HCT116 (cell line): Measurements from ENCODE around the gene RBFOX2. TPM values are rescaled to one million over a fixed set of nuclear protein-coding genes. Genes with fewer than 3 reads are reported as not detected.

ENCODE experiments used
- ATAC-seq: fragments of 200-7000 bp; cut with Tn5 transposase; 2 replicates; pipeline ENCODE4 v1.9.1; 2020; ENCODE audit warnings: mild to moderate bottlenecking, moderate library complexity
- BruUV-seq: library from RNA; stranded (reverse); fragments of 400-500 nt; replicated peaks from 2 replicates; lab custom pipeline; 2021; lab: Mats Ljungman, UMichigan
- CTCF ChIA-PET: fragments of 300-600 bp; sonication (Branson Sonifier 250); formaldehyde crosslinking; loops from one replicate; lab custom pipeline; 2021; ENCODE audit warnings: antibody characterized with exemption; lab: Charles Lee
- POLR2A ChIA-PET: fragments of 300-600, 350-600 bp; sonication (Branson Sonifier 250); formaldehyde crosslinking; loops from one replicate; lab custom pipeline; 2021; ENCODE audit warnings: antibody characterized with exemption; lab: Charles Lee
- RAD21 ChIA-PET, 2 experiments: fragments of 300-600 bp; sonication (Branson Sonifier 250); formaldehyde crosslinking; loops; one replicate each; lab custom pipeline; 2023; ENCODE audit warnings: low total read pairs in 2 of 2; ENCODE audit not compliant: uncharacterized antibody in 2 of 2, unreplicated experiment in 2 of 2, low non-redundant PET in 1 of 2; lab: Charles Lee
- DNase-seq: peaks from one replicate; pipeline ENCODE4 v3.0.0-alpha.2; 2010; ENCODE audit warnings: low read depth, low spot score
- H2AFZ ChIP-seq: fragments of 200-600 bp; shearing (Covaris generic), sonication (generic); 2 replicates; pipeline ENCODE4 v1.6.1; 2017; ENCODE audit warnings: low read depth, mixed run types, mixed read lengths, antibody characterized with exemption, low read length; ENCODE audit not compliant: poor library complexity, severe bottlenecking
- H3K27ac ChIP-seq: 2 replicates; pipeline ENCODE4 v1.5.1; 2012; ENCODE audit warnings: low read depth, low read length
- H3K27me3 ChIP-seq: fragments of 200-600 bp; sonication (generic); 2 replicates; pipeline ENCODE4 v1.6.1; 2016; ENCODE audit warnings: mixed run types, low read length, mixed read lengths; ENCODE audit not compliant: insufficient read depth
- H3K36me3 ChIP-seq, 2 experiments: fragments of 200-500 bp in 1 of 2; fragments of 200-600 bp in 1 of 2; sonication (Bioruptor generic) in 1 of 2; sonication (generic) in 1 of 2; 2 replicates each; pipeline versions ENCODE4 v1.5.1 to v1.6.1; 2014 to 2016; ENCODE audit warnings: low read length in 2 of 2, inconsistent platforms in 1 of 2, mixed read lengths in 1 of 2, mixed run types in 1 of 2; ENCODE audit not compliant: insufficient read depth in 2 of 2, control insufficient read depth in 1 of 2
- H3K4me1 ChIP-seq, 2 experiments: fragments of 200-600 bp in 1 of 2; sonication (generic) in 1 of 2; 2 replicates each; pipeline versions ENCODE4 v1.5.1 to v1.6.1; 2012 to 2017; ENCODE audit warnings: low read length in 2 of 2, inconsistent platforms in 1 of 2, mild to moderate bottlenecking in 1 of 2, mixed read lengths in 1 of 2, mixed run types in 1 of 2, moderate library complexity in 1 of 2; ENCODE audit not compliant: insufficient read depth in 2 of 2, control insufficient read depth in 1 of 2
- H3K4me2 ChIP-seq: fragments of 200-600 bp; sonication (generic); 2 replicates; pipeline ENCODE4 v1.6.1; 2017; ENCODE audit warnings: mixed run types, low read length, mixed read lengths
- H3K4me3 ChIP-seq, 2 experiments: fragments of 200-600 bp in 1 of 2; sonication (generic) in 1 of 2; replicated peaks in 1 of 2; 2 replicates each; pipeline ENCODE4 v1.5.1; 2011 to 2016; ENCODE audit warnings: low read length in 2 of 2, control low read depth in 1 of 2, low read depth in 1 of 2, mild to moderate bottlenecking in 1 of 2, mixed read lengths in 1 of 2, mixed run types in 1 of 2
- H3K79me2 ChIP-seq: fragments of 200-600 bp; sonication (generic); 2 replicates; pipeline ENCODE4 v1.6.1; 2017; ENCODE audit warnings: mild to moderate bottlenecking, mixed run types, low read length, moderate library complexity, mixed read lengths; ENCODE audit not compliant: insufficient read depth
- H3K9ac ChIP-seq: fragments of 200-600 bp; sonication (generic); 2 replicates; pipeline ENCODE4 v1.6.1; 2016; ENCODE audit warnings: low read length, mixed read lengths
- H3K9me2 ChIP-seq: fragments of 200-600 bp; sonication (generic), shearing (Covaris generic); 2 replicates; pipeline ENCODE4 v1.6.1; 2017; ENCODE audit warnings: mixed run types, mild to moderate bottlenecking, moderate library complexity; ENCODE audit not compliant: insufficient read depth
- H3K9me3 ChIP-seq, 2 experiments: fragments of 200-500 bp in 1 of 2; fragments of 200-600 bp in 1 of 2; sonication (Bioruptor generic) in 1 of 2; sonication (generic) in 1 of 2; 2 replicates each; pipeline ENCODE4 v1.6.1; 2014 to 2017; ENCODE audit warnings: low read length in 2 of 2, mixed read lengths in 2 of 2, inconsistent platforms in 1 of 2, low read depth in 1 of 2, mild to moderate bottlenecking in 1 of 2, mixed run types in 1 of 2, moderate library complexity in 1 of 2; ENCODE audit not compliant: control insufficient read depth in 1 of 2, insufficient read depth in 1 of 2
- H4K20me1 ChIP-seq: fragments of 200-600 bp; sonication (generic), shearing (Covaris generic); 2 replicates; pipeline ENCODE4 v1.6.1; 2017; ENCODE audit warnings: mixed run types, mild to moderate bottlenecking, moderate library complexity; ENCODE audit not compliant: insufficient read depth
- CBX3 ChIP-seq: IDR thresholded peaks from 2 replicates; pipeline ENCODE4 v1.6.1; 2012; ENCODE audit warnings: low read depth
- CEBPB ChIP-seq: IDR thresholded peaks from 2 replicates; pipeline ENCODE4 v1.6.1; 2012; ENCODE audit warnings: low read depth
- EGR1 ChIP-seq: IDR thresholded peaks from 2 replicates; pipeline ENCODE4 v1.6.1; 2012; ENCODE audit warnings: low read depth
- ELF1 ChIP-seq: IDR thresholded peaks from 2 replicates; pipeline ENCODE4 v1.6.1; 2012; ENCODE audit warnings: low read depth, borderline replicate concordance
- EZH2phosphoT487 ChIP-seq: fragments of 200-600 bp; IDR thresholded peaks from 2 replicates; pipeline ENCODE4 v1.6.1; 2018; ENCODE audit warnings: antibody characterized with exemption, borderline replicate concordance
- FOSL1 ChIP-seq: IDR thresholded peaks from 2 replicates; pipeline ENCODE4 v1.6.1; 2012; ENCODE audit warnings: low read depth
- JUND ChIP-seq: IDR thresholded peaks from 2 replicates; pipeline ENCODE4 v1.6.1; 2012
- POLR2AphosphoS5 ChIP-seq: IDR thresholded peaks from 2 replicates; pipeline ENCODE4 v1.6.1; 2011; ENCODE audit warnings: mild to moderate bottlenecking, low read depth, low read length, moderate library complexity
- SIN3A ChIP-seq: IDR thresholded peaks from 2 replicates; pipeline ENCODE4 v1.6.1; 2012; ENCODE audit warnings: low read depth
- SRF ChIP-seq: IDR thresholded peaks from 2 replicates; pipeline ENCODE4 v1.6.1; 2012; ENCODE audit warnings: low read depth
- ZFX ChIP-seq: fragments of 450-650 bp; IDR thresholded peaks from 2 replicates; pipeline ENCODE4 v1.6.1; 2017
- intact Hi-C: fragments of 100-400 bp; cut with micrococcal nuclease; formaldehyde crosslinking; loops from 2 replicates; pipeline ENCODE4 v1.10.0; 2022
- total RNA-seq: library from RNA; stranded (reverse); gene quantifications from one replicate; pipeline ENCODE4 v1.2.1, GENCODE V29; 2021; ENCODE audit not compliant: unreplicated experiment
- TF ChIP-seq, protein P1 (sequence below): IDR thresholded peaks from 2 replicates; pipeline ENCODE4 v1.6.1; 2012
- TF ChIP-seq, protein P2 (sequence below), 3 experiments: fragments of 200-600 bp in 1 of 3; sonication (generic) in 1 of 3; IDR thresholded peaks in 2 of 3; conservative IDR thresholded peaks in 1 of 3; 2 replicates each; pipeline ENCODE4 v1.5.1; 2012 to 2017; ENCODE audit warnings: low read depth in 2 of 3, low read length in 2 of 3, antibody characterized with exemption in 1 of 3, borderline replicate concordance in 1 of 3, control low read depth in 1 of 3, mild to moderate bottlenecking in 1 of 3, mixed read lengths in 1 of 3, mixed run types in 1 of 3, moderate library complexity in 1 of 3; ENCODE audit not compliant: insufficient read depth in 1 of 3

The RBFOX2 gene
- total RNA-seq, 1 experiment from 2014 or later, result 83.9 TPM

GRCh38 chr22:35952576-35952975 is 76.0 kb downstream of the RBFOX2 start:
- Histone ChIP-seq H3K4me3 (no peak overlapping the region), H3K4me2 (no peak overlapping the region)
- no peak for TF ChIP-seq CBX3
- TF ChIP-seq, protein P1, sequence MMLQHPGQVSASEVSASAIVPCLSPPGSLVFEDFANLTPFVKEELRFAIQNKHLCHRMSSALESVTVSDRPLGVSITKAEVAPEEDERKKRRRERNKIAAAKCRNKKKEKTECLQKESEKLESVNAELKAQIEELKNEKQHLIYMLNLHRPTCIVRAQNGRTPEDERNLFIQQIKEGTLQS, result no peak
- no peak for TF ChIP-seq SRF
- no peak for TF ChIP-seq ZFX
- TF ChIP-seq ELF1, result no peak
- TF ChIP-seq EGR1, result no peak
- TF ChIP-seq EZH2phosphoT487, result no peak
- no peak for TF ChIP-seq JUND
- TF ChIP-seq, all 23 proteins: peak for 0
- Histone ChIP-seq H3K9ac (no peak overlapping the region), H3K27ac (no peak overlapping the region), H3K9me3 (no peaks in the 10 kb centered on the region), H4K20me1 (peaks cover 11% of the 10 kb centered on the region; the same call in 1 of the 2 replicates), H3K4me1 (no peaks in the 10 kb centered on the region), H3K36me3 (no peaks in the 10 kb centered on the region), H3K27me3 (no peaks in the 10 kb centered on the region), H3K79me2 (peaks cover 34% of the 10 kb centered on the region), H3K9me2 (no peaks in the 10 kb centered on the region), H2AFZ (no peak overlapping the region)
- ChIA-PET POLR2A (no interaction called here), RAD21 (no interaction called here), CTCF (no interaction called here)
- ATAC-seq (no peak), DNase-seq (no peak)
- intact Hi-C loops, result no loop called here
- BruUV-seq, result no TSS peak

DNA sequence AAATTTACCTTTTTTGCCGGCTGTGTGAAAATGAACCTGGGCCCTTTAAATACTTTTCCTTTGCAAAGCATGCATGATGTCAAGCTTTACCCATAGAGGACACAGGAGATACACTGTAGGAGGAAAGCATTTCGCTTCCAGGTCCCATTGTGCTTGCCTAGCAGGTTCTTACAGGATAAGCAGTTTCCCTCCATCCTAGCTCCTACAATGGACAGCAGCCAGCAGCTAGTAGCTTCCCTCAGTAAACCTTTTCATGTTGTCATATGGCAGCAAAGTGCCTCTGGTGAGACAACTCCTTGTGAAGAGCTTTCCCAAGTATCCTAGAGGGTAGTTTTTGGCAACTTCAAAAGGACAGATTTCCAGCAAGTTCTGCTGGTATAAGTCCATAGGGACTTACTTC is 78.4 kb downstream of the RBFOX2 start:
- peaks cover 8% of the 10 kb centered on the region; the same call in 1 of the 2 replicates for H4K20me1 ChIP-seq
- H3K9ac ChIP-seq, result no peak overlapping the region
- BruUV-seq, result no TSS peak
- CTCF ChIA-PET, result interaction anchor here (1.9 kb wide), 1 partner anchor 115 kb away, joined by 7 read pairs; no protein-coding TSS in a partner anchor
- H2AFZ ChIP-seq, result no peak overlapping the region
- DNase-seq (no peak), ATAC-seq (no peak)
- H3K27ac ChIP-seq, result no peak overlapping the region
- intact Hi-C loops, result no loop called here
- H3K79me2 ChIP-seq, result peaks cover 33% of the 10 kb centered on the region
- H3K4me1 ChIP-seq, result no peaks in the 10 kb centered on the region
- H3K9me3 ChIP-seq, result no peaks in the 10 kb centered on the region
- no peak overlapping the region for H3K4me2 ChIP-seq
- POLR2A ChIA-PET, result no interaction called here
- H3K36me3 ChIP-seq, result no peaks in the 10 kb centered on the region
- TF ChIP-seq FOSL1, result no peak
- TF ChIP-seq CEBPB, result no peak
- TF ChIP-seq POLR2AphosphoS5, result no peak
- no peak for TF ChIP-seq ZFX
- TF ChIP-seq EGR1, result no peak
- TF ChIP-seq, protein P2, sequence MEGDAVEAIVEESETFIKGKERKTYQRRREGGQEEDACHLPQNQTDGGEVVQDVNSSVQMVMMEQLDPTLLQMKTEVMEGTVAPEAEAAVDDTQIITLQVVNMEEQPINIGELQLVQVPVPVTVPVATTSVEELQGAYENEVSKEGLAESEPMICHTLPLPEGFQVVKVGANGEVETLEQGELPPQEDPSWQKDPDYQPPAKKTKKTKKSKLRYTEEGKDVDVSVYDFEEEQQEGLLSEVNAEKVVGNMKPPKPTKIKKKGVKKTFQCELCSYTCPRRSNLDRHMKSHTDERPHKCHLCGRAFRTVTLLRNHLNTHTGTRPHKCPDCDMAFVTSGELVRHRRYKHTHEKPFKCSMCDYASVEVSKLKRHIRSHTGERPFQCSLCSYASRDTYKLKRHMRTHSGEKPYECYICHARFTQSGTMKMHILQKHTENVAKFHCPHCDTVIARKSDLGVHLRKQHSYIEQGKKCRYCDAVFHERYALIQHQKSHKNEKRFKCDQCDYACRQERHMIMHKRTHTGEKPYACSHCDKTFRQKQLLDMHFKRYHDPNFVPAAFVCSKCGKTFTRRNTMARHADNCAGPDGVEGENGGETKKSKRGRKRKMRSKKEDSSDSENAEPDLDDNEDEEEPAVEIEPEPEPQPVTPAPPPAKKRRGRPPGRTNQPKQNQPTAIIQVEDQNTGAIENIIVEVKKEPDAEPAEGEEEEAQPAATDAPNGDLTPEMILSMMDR (IDR thresholded peaks at IDR 0.05 in 2 of 3, conservative IDR thresholded peaks at IDR 0.05 in 1 of 3; ENCODE audit: borderline replicate concordance in 1 of 3, insufficient read depth in 1 of 3, low read depth in 2 of 3, low read length in 2 of 3), result no peak
- TF ChIP-seq SIN3A, result no peak
- H3K9me2 ChIP-seq, result no peaks in the 10 kb centered on the region
- no peak overlapping the region for H3K4me3 ChIP-seq
- RAD21 ChIA-PET, result no interaction called here
- H3K27me3 ChIP-seq, result no peaks in the 10 kb centered on the region
